ENCODE results near the gene ADGRG7.
A peak's percentile ranks its signal among the peaks of the same experiment; 100 is the strongest.

The ADGRG7 gene

GRCh38 chr3:100737334-100737733 is 127.9 kb downstream of the ADGRG7 start:
- Histone ChIP-seq H3K27ac (no peak overlapping the region), H3K27me3 (no peaks in the 10 kb centered on the region), H3K9me3 (no peaks in the 10 kb centered on the region), H3K4me1 (peaks cover 0 to 15% (median 0%) of the 10 kb centered on the region in 4 donors), H3K4me3 (no peak overlapping the region), H3K36me3 (peaks cover 45 to 78% (median 69%) of the 10 kb centered on the region in 3 donors)
- peak; percentile 29 to 34 for TF ChIP-seq CTCF (IDR thresholded peaks at IDR 0.05)
- intact Hi-C loops (cut with DNase I; ENCODE audit: low total_unique reads): no loop called here
- no peak for DNase-seq

GRCh38 chr3:100740207-100740606 is 130.8 kb downstream of the ADGRG7 start:
- intact Hi-C loops (cut with DNase I; ENCODE audit: low total_unique reads): no loop called here
- H3K9me3 ChIP-seq: no peaks in the 10 kb centered on the region

GRCh38 chr3:100743535-100743934 is 134.1 kb downstream of the ADGRG7 start:
- intact Hi-C loops (cut with DNase I; ENCODE audit: low total_unique reads): no loop called here
- Histone ChIP-seq H3K27me3 (no peaks in the 10 kb centered on the region), H3K27ac (no peak overlapping the region), H3K9me3 (no peaks in the 10 kb centered on the region), H3K4me3 (no peak overlapping the region), H3K4me1 (peaks cover 0 to 17% (median 0%) of the 10 kb centered on the region in 4 donors), H3K36me3 (peaks cover 24 to 70% (median 67%) of the 10 kb centered on the region in 3 donors)
- no peak for TF ChIP-seq CTCF (IDR thresholded peaks at IDR 0.05)
- no peak for DNase-seq

More at GRCh38 chr3:100740207-100740606, 130.8 kb downstream of the ADGRG7 start:
- H3K4me3 ChIP-seq: no peak overlapping the region
- peaks cover 33 to 78% (median 76%) of the 10 kb centered on the region in 3 donors for H3K36me3 ChIP-seq
- TF ChIP-seq CTCF (IDR thresholded peaks at IDR 0.05): no peak
- peaks cover 0 to 1% (median 0%) of the 10 kb centered on the region in 4 donors for H3K4me1 ChIP-seq
- H3K27me3 ChIP-seq: no peaks in the 10 kb centered on the region
- no peak for DNase-seq
- H3K27ac ChIP-seq: no peak overlapping the region

GRCh38 chr3:100744671-100745070 is 135.3 kb downstream of the ADGRG7 start:
- Histone ChIP-seq H3K4me1 (peaks cover 0 to 17% (median 0%) of the 10 kb centered on the region in 4 donors), H3K4me3 (no peak overlapping the region), H3K27ac (no peak overlapping the region), H3K36me3 (peaks cover 26 to 69% (median 68%) of the 10 kb centered on the region in 3 donors), H3K27me3 (no peaks in the 10 kb centered on the region), H3K9me3 (no peaks in the 10 kb centered on the region)
- intact Hi-C loops (cut with DNase I; ENCODE audit: low total_unique reads): no loop called here
- no peak for TF ChIP-seq CTCF (IDR thresholded peaks at IDR 0.05)
- no peak for DNase-seq

Measured in tibial artery (tissue), 4 donors.